ENCODE results near the gene RSPH10B2. TPM values are rescaled to one million over a fixed set of nuclear protein-coding genes. Genes with fewer than 3 reads are reported as not detected.

Gene RSPH10B2
- total and polyA plus RNA-seq, 2 of the 13 experiments (the other 11 are each of a cell fraction or from before 2014, with no cell fraction given): 0.31 TPM; not detected in 1

DNA sequence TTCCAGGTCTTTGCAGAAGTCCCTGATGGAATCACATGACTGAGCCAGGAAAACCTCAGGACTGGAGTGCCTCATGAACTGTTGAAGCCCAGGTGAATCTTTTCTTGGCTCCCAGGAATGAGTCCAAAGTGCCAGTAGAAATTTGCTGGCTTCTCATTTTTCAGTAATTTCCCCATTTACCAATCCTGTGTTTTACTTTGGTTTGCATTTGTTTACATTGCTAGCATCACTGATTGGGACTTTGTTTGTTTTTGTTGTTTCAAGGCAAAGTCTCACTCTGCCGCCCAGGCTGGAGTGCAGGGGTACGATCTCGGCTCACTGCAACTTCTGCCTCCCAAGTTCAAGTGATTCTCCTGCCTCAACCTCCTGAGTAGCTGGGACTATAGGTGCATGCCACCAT is 45.6 kb upstream of the RSPH10B2 start (continued):
- TF ChIP-seq LRRFIP1 (CRISPR knock-in tag; conservative IDR thresholded peaks at IDR 0.05) (no peak), KLF15 (CRISPR knock-in tag; IDR thresholded peaks at IDR 0.05; ENCODE audit: borderline replicate concordance) (no peak), RERE (CRISPR knock-in tag; IDR thresholded peaks at IDR 0.05; ENCODE audit: low read depth) (no peak), HNF4G (IDR thresholded peaks at IDR 0.05; ENCODE audit: borderline replicate concordance, low read depth, low read length) (peak; percentile 36; the same call in 1 of the 2 replicates), HNF4G (CRISPR knock-in tag; IDR thresholded peaks at IDR 0.05; ENCODE audit: borderline replicate concordance, low read depth) (no peak), FOSL2 (CRISPR knock-in tag; IDR thresholded peaks at IDR 0.05) (0 out of 2 replicates have a peak, but pooled peaks have one; percentile 6), ZNF713 (CRISPR knock-in tag; IDR thresholded peaks at IDR 0.05) (no peak), MBNL3 (CRISPR knock-in tag; conservative IDR thresholded peaks at IDR 0.05) (no peak), NR3C1 (CRISPR knock-in tag; IDR thresholded peaks at IDR 0.05) (no peak), ATRX (CRISPR knock-in tag; IDR thresholded peaks at IDR 0.05; ENCODE audit: borderline replicate concordance) (no peak), GFI1 (CRISPR knock-in tag; IDR thresholded peaks at IDR 0.05; ENCODE audit: borderline replicate concordance) (peak; percentile 45; the same call in 1 of the 2 replicates), MAX (IDR thresholded peaks at IDR 0.05) (no peak), SSRP1 (CRISPR knock-in tag; IDR thresholded peaks at IDR 0.05) (no peak), SALL1 (CRISPR knock-in tag; IDR thresholded peaks at IDR 0.05) (peak; percentile 28; the same call in 1 of the 2 replicates), DR1 (CRISPR knock-in tag; IDR thresholded peaks at IDR 0.05) (no peak), SRY (CRISPR knock-in tag; IDR thresholded peaks at IDR 0.05) (no peak), FOXP1 (IDR thresholded peaks at IDR 0.05) (peak; percentile 68), FOXP1 (CRISPR knock-in tag; IDR thresholded peaks at IDR 0.05) (peak; percentile 78), ASH2L (IDR thresholded peaks at IDR 0.05; ENCODE audit: insufficient read length, low read depth, low read length) (no peak), KDM4B (CRISPR knock-in tag; IDR thresholded peaks at IDR 0.05) (no peak)
- TF ChIP-seq, protein P1, sequence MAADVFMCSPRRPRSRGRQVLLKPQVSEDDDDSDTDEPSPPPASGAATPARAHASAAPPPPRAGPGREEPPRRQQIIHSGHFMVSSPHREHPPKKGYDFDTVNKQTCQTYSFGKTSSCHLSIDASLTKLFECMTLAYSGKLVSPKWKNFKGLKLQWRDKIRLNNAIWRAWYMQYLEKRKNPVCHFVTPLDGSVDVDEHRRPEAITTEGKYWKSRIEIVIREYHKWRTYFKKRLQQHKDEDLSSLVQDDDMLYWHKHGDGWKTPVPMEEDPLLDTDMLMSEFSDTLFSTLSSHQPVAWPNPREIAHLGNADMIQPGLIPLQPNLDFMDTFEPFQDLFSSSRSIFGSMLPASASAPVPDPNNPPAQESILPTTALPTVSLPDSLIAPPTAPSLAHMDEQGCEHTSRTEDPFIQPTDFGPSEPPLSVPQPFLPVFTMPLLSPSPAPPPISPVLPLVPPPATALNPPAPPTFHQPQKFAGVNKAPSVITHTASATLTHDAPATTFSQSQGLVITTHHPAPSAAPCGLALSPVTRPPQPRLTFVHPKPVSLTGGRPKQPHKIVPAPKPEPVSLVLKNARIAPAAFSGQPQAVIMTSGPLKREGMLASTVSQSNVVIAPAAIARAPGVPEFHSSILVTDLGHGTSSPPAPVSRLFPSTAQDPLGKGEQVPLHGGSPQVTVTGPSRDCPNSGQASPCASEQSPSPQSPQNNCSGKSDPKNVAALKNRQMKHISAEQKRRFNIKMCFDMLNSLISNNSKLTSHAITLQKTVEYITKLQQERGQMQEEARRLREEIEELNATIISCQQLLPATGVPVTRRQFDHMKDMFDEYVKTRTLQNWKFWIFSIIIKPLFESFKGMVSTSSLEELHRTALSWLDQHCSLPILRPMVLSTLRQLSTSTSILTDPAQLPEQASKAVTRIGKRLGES (CRISPR knock-in tag; IDR thresholded peaks at IDR 0.05; ENCODE audit: borderline replicate concordance): no peak

Measured in HepG2 (cell line).